Colonic mucosa (tissue), 4 donors: ENCODE measurements around the gene RANBP3L. TPM values are rescaled to one million over a fixed set of nuclear protein-coding genes. Genes with fewer than 3 reads are reported as not detected.

Source experiments
- DNase-seq: peaks from one replicate; pipeline ENCODE4 v3.0.0-alpha.2; 2020
- H3K27ac ChIP-seq: fragments of 200-600 bp; one replicate; pipeline ENCODE4 v1.8.0; 2021
- H3K27me3 ChIP-seq: fragments of 200-600 bp; one replicate; pipeline ENCODE4 v1.8.0; 2021
- H3K36me3 ChIP-seq: fragments of 200-600 bp; one replicate; pipeline ENCODE4 v1.8.0; 2021
- H3K4me1 ChIP-seq: fragments of 200-600 bp; one replicate; pipeline ENCODE4 v1.8.0; 2021; ENCODE audit warnings: mild to moderate bottlenecking
- H3K4me3 ChIP-seq: fragments of 200-600 bp; one replicate; pipeline ENCODE4 v1.8.0; 2021
- H3K9ac ChIP-seq, 2 donors: one replicate each; pipeline ENCODE4 v1.7.0; 2013; ENCODE audit warnings: control low read depth in 2 of 2, low read depth in 2 of 2, low read length in 2 of 2
- H3K9me3 ChIP-seq: fragments of 200-600 bp; one replicate; pipeline ENCODE4 v1.8.0; 2021
- intact Hi-C: fragments of 100-400 bp; cut with DNase I; formaldehyde crosslinking; loops from one replicate; pipeline ENCODE4 v1.14.1; 2022
- total RNA-seq, 2 donors: library from RNA; stranded (reverse); fragmentation: NEBNext Ultra II Directional in 1 of 2; extraction: Animal tissue kit (Norgen Biotek cat#: 25700) in 1 of 2; gene quantifications; one replicate each; pipeline ENCODE4 v1.2.1, GENCODE V29; 2021
- TF ChIP-seq, protein P1 (sequence below): fragments of 200-600 bp; IDR thresholded peaks from one replicate; pipeline ENCODE4 v1.8.0; 2022; ENCODE audit warnings: antibody characterized with exemption, mild to moderate bottlenecking
- donor health status: healthy.
- donor health status: DM: no; HTN: no; CAD: no.
- donor health status: DM: no; HTN: no; CAD: no.

Gene RANBP3L
- total RNA-seq, 2 donors from 2014 or later = 0.19 TPM; not detected in 1

DNA sequence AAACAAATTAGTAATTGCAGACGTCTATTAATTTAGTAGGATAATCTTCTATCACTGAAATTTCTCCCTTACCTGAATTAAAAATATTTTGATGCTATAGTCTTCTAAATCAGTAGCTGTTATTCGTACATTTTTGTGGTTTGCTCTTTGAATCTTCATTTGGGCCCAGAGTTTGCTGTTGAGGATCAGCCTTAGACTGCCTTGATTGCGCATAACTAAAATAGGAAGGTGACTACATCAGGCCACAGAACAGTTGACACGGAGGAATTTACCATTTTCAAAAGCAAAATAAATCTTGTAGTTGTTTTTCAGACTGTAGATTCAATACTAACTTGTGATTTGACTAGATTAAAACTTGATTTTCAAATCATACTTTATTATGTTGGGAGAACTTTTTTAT lies 48.1 kb downstream of the RANBP3L start:
- no peak overlapping the region for H3K27ac ChIP-seq
- no peaks in the 10 kb centered on the region for H3K27me3 ChIP-seq
- no peak overlapping the region for H3K4me3 ChIP-seq
- H3K9ac ChIP-seq = no peak overlapping the region
- no peaks in the 10 kb centered on the region for H3K4me1 ChIP-seq
- H3K36me3 ChIP-seq = no peaks in the 10 kb centered on the region
- intact Hi-C loops = no loop called here
- DNase-seq = no peak
- TF ChIP-seq, protein P1, sequence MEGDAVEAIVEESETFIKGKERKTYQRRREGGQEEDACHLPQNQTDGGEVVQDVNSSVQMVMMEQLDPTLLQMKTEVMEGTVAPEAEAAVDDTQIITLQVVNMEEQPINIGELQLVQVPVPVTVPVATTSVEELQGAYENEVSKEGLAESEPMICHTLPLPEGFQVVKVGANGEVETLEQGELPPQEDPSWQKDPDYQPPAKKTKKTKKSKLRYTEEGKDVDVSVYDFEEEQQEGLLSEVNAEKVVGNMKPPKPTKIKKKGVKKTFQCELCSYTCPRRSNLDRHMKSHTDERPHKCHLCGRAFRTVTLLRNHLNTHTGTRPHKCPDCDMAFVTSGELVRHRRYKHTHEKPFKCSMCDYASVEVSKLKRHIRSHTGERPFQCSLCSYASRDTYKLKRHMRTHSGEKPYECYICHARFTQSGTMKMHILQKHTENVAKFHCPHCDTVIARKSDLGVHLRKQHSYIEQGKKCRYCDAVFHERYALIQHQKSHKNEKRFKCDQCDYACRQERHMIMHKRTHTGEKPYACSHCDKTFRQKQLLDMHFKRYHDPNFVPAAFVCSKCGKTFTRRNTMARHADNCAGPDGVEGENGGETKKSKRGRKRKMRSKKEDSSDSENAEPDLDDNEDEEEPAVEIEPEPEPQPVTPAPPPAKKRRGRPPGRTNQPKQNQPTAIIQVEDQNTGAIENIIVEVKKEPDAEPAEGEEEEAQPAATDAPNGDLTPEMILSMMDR = no peak
- H3K9me3 ChIP-seq = no peaks in the 10 kb centered on the region

DNA sequence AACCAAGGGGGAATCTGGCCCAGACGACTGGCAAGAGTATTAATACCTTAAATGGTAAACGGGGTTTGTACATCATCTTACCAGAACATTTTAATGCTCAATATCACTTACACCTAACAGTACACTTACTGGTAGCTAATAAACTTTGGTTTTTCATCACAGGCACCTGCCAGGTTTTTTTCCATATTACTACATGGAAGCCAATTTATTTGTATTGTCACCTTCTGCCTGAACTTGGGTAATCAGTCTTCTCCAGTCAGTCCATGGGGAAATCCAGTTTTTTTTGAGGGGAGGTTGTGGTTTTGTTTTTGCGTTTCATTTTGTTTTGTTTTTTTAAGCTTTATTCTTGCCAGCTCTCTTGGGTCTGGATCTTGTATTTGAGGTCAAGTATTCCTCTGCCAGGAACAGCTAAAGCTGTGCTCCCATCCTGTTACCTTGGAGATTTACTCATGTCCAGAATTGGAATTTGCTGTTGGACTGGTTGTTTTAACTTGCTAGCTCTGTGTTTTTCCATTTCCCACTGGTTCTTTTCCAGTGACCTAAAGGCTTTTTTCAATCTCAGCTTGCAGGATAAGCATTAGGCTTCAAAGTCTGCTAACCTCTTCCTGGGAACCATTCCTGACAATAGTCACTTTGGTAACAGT lies 48.9 kb downstream of the RANBP3L start:
- H3K9ac ChIP-seq = no peak overlapping the region
- intact Hi-C loops = no loop called here
- no peak overlapping the region for H3K27ac ChIP-seq
- H3K4me3 ChIP-seq = no peak overlapping the region
- no peaks in the 10 kb centered on the region for H3K9me3 ChIP-seq
- TF ChIP-seq, protein P1 = no peak
- no peaks in the 10 kb centered on the region for H3K27me3 ChIP-seq
- H3K4me1 ChIP-seq = no peaks in the 10 kb centered on the region
- H3K36me3 ChIP-seq = no peaks in the 10 kb centered on the region
- DNase-seq = no peak

DNA sequence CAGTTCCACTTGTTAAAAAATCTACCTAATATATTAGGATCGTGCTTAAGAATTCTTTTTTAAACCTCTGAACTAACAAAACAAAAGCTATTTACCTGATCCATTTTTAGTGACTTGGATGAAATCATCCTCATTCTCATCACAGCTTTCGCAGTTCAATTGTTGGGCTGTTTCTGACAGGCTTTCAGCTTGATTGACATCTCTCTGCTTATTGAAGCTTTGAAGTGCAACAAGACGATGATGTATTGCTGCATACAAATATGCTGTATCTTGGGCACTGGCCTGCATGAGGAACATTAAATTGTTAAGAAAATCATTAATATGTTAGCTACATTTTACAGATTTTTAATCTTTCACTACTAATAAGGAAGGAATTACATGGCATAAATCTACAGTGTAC lies 50.5 kb downstream of the RANBP3L start:
- Histone ChIP-seq H3K4me3 (no peak overlapping the region), H3K36me3 (no peaks in the 10 kb centered on the region), H3K9me3 (no peaks in the 10 kb centered on the region), H3K4me1 (no peaks in the 10 kb centered on the region), H3K9ac (no peak overlapping the region), H3K27me3 (no peaks in the 10 kb centered on the region), H3K27ac (no peak overlapping the region)
- TF ChIP-seq, protein P1 = no peak
- DNase-seq = no peak
- intact Hi-C loops = no loop called here

DNA sequence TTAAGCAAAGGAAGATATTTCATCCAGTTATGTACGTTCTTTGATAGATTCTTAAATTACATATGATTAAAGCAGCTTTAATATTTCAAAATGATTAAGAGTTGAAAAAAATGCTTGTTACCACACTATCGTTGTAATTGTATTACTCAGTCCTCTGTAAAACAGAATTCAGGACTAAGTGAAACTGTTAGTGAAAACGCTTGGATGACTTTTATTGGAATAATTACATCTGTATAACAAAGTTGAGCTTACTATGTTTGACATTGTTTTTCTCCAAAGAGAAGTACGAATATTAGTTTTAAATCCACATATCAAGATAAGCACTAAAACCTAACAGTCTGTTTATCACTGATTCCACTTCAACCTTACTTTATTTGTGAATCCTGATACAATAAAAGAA lies 51.3 kb downstream of the RANBP3L start:
- Histone ChIP-seq H3K36me3 (no peaks in the 10 kb centered on the region), H3K9ac (no peak overlapping the region), H3K27ac (no peak overlapping the region), H3K4me1 (no peaks in the 10 kb centered on the region), H3K9me3 (no peaks in the 10 kb centered on the region), H3K27me3 (no peaks in the 10 kb centered on the region), H3K4me3 (no peak overlapping the region)
- intact Hi-C loops = no loop called here
- DNase-seq = no peak
- TF ChIP-seq, protein P1 = no peak

DNA sequence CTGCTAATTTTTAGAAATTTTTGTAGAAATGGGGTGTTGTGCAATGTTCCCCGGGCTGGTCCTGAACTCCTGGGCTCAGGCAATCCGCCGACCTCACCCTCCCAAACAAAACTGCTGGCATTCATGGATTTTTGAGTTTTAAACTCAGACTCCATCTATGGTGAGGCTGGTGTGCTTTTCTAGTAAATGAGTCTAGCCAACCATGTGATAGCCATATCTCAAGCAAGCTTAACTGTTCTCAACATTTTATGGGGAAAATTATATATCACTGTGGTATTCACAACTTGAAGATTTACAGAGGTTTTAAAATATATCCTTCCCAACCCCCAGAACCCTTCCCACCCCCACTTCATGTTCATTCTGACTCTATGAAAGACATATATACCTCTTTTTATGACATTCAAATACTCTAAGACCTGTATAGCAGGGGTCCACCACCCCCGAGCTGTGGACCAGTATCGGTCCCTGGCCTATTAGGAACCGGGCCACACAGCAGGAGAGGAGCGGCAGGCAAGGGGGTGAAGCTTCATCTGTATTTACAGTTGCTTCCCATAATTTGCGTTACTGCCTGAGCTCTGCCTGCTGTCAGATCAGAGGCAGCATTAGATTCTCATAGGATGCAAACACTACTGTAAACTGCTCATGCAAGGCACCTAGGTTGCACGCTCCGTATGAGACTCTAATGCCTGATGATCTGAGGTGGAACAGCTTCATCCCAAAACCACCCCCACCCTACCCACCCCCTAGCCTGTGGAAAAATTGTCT lies 55.5 kb downstream of the RANBP3L start:
- TF ChIP-seq, protein P1 = no peak
- Histone ChIP-seq H3K4me1 (peaks cover 4% of the 10 kb centered on the region), H3K9ac (no peak overlapping the region), H3K27ac (no peak overlapping the region), H3K36me3 (no peaks in the 10 kb centered on the region), H3K9me3 (no peaks in the 10 kb centered on the region), H3K27me3 (no peaks in the 10 kb centered on the region), H3K4me3 (no peak overlapping the region)
- DNase-seq = no peak
- intact Hi-C loops = no loop called here
